Motor neuron (in vitro differentiated cells): ENCODE results near the gene CCN5. TPM values are rescaled to one million over a fixed set of nuclear protein-coding genes. Genes with fewer than 3 reads are reported as not detected.

Experiments
- ATAC-seq, 8 experiments: fragments of 200-7000 bp; cut with Tn5 transposase; replicated peaks in 6 of 8; 2 replicates each; pipeline ENCODE4 v1.8.0; 2021; ENCODE audit warnings: mild to moderate bottlenecking in 8 of 8, moderate library complexity in 8 of 8
- H3K27ac ChIP-seq, 2 donors: fragments of 250-450 bp; sonication (Bioruptor Pico); 2 replicates each; pipeline ENCODE4 v1.9.0; 2021; ENCODE audit warnings: antibody characterized with exemption in 2 of 2, mild to moderate bottlenecking in 2 of 2, moderate library complexity in 1 of 2
- H3K4me1 ChIP-seq, 2 donors: fragments of 250-450 bp; sonication (Bioruptor Pico); replicated peaks in 1 of 2; 2 replicates each; pipeline ENCODE4 v1.6.1; 2021; ENCODE audit warnings: antibody characterized with exemption in 2 of 2, mild to moderate bottlenecking in 2 of 2, moderate library complexity in 1 of 2
- H3K4me3 ChIP-seq, 5 donors: fragments of 250-450 bp; sonication (Bioruptor Pico); 2 replicates each; pipeline ENCODE4 v1.9.0; 2021; ENCODE audit warnings: antibody characterized with exemption in 5 of 5, mild to moderate bottlenecking in 5 of 5, moderate library complexity in 4 of 5
- WGBS, 10 experiments: fragments of 450-650 bp; shearing (Covaris generic); methylation state at CpG; one replicate each; pipeline ENCODE4 v1.0.0; 2022; 5-methylcytosine and 5-hydroxymethylcytosine counted together
- in situ Hi-C, 9 experiments: fragments of 400-800 bp; cut with MboI; loops; one replicate each; pipeline ENCODE4 v1.15.0; 2021; ENCODE audit warnings: low sequenced_read_pairs in 9 of 9, low pct_unique_long_range_greater_than_20kb in 2 of 9; ENCODE audit not compliant: unreplicated experiment in 9 of 9
- total RNA-seq, 8 experiments: library from RNA; unstranded; fragments of 300-600 nt; gene quantifications; 2 replicates each; pipeline versions ENCODE4 v1.2.3 to v1.2.4, GENCODE V29; 2022

Gene CCN5
- total RNA-seq, 8 experiments from 2014 or later = 0.13 to 14.4 (median 0.68) TPM

- Histone ChIP-seq H3K4me1 (peaks cover 0 to 2% of the 10 kb centered on the region in 2 donors), H3K27ac (no peak overlapping the region), H3K4me3 (no peak overlapping the region)
- no peak for ATAC-seq
- in situ Hi-C loops = loop anchor here (5.0 to 25.0 kb wide), 4 partner anchors 35 to 178 kb away; no protein-coding TSS in a partner anchor
- 83 to 100% (median 90%) methylated on average over 1 to 4 of the region's 4 CpGs for WGBS, 10 experiments
Measured at GRCh38 chr20:44686934-44687333, 28.2 kb upstream of the CCN5 start.

GRCh38 chr20:44688053-44688625, 27.0 kb upstream of the CCN5 start:
- Histone ChIP-seq H3K27ac (no peak overlapping the region), H3K4me1 (peaks cover 0 to 2% of the 10 kb centered on the region in 2 donors), H3K4me3 (no peak overlapping the region)
- 17 to 92% (median 63%) methylated on average over 1 to 7 of the region's 7 CpGs for WGBS, 10 experiments
- ATAC-seq = peak in 3 of 8 experiments; percentile 6 to 39 (median 8)
- in situ Hi-C loops = loop anchor here (5.0 to 25.0 kb wide), 4 partner anchors 34 to 177 kb away; no protein-coding TSS in a partner anchor

GRCh38 chr20:44689809-44690208, 25.4 kb upstream of the CCN5 start:
- H3K4me3 ChIP-seq = no peak overlapping the region
- in situ Hi-C loops = loop anchor here (5.0 to 25.0 kb wide), 4 partner anchors 32 to 175 kb away; no protein-coding TSS in a partner anchor

GRCh38 chr20:44690781-44691423, 24.3 kb upstream of the CCN5 start:
- WGBS, 10 experiments = 20 to 100% (median 50%) methylated on average over 1 to 8 of the region's 9 CpGs; no CpG with 5 or more reads in 3 of the 10 experiments
- H3K4me3 ChIP-seq = no peak overlapping the region
- in situ Hi-C loops = loop anchor here in 5 of 9 experiments (25.0 kb wide), 1 partner anchor 171 kb away; no protein-coding TSS in a partner anchor
- H3K4me1 ChIP-seq = no peaks in the 10 kb centered on the region
- ATAC-seq = no peak
- no peak overlapping the region for H3K27ac ChIP-seq

More at GRCh38 chr20:44689809-44690208, 25.4 kb upstream of the CCN5 start:
- Histone ChIP-seq H3K27ac (no peak overlapping the region), H3K4me1 (peaks cover 0 to 2% of the 10 kb centered on the region in 2 donors)
- WGBS, 10 experiments = 60 to 69% methylated on average over 1 to 2 of the region's 3 CpGs; no CpG with 5 or more reads in 8 of the 10 experiments
- no peak for ATAC-seq

GRCh38 chr20:44691424-44692423, 23.4 kb upstream of the CCN5 start:
- ATAC-seq = no peak
- in situ Hi-C loops = loop anchor here in 5 of 9 experiments (25.0 kb wide), 1 partner anchor 171 kb away; no protein-coding TSS in a partner anchor
- Histone ChIP-seq H3K4me1 (no peaks in the 10 kb centered on the region), H3K27ac (no peak overlapping the region), H3K4me3 (no peak overlapping the region)
- 0 to 97% (median 89%) methylated on average over 1 to 6 of the region's 7 CpGs; no CpG with 5 or more reads in 1 of the 10 experiments for WGBS, 10 experiments

GRCh38 chr20:44692932-44693480, 22.2 kb upstream of the CCN5 start:
- 0 to 100% (median 15%) methylated on average over 1 to 5 of the region's 7 CpGs for WGBS, 10 experiments
- peak; percentile 65 to 87 (median 74) for ATAC-seq
- H3K27ac ChIP-seq = no peak overlapping the region

GRCh38 chr20:44693627-44694026, 21.5 kb upstream of the CCN5 start:
- ATAC-seq = no peak
- H3K27ac ChIP-seq = no peak overlapping the region
- no peak overlapping the region for H3K4me3 ChIP-seq
- no peaks in the 10 kb centered on the region for H3K4me1 ChIP-seq
- in situ Hi-C loops = loop anchor here in 5 of 9 experiments (25.0 kb wide), 1 partner anchor 169 kb away; no protein-coding TSS in a partner anchor

More at GRCh38 chr20:44692932-44693480, 22.2 kb upstream of the CCN5 start:
- H3K4me3 ChIP-seq = no peak overlapping the region
- H3K4me1 ChIP-seq = no peaks in the 10 kb centered on the region
- in situ Hi-C loops = loop anchor here in 5 of 9 experiments (25.0 kb wide), 1 partner anchor 169 kb away; no protein-coding TSS in a partner anchor

GRCh38 chr20:44694159-44694558, 21.0 kb upstream of the CCN5 start:
- no peaks in the 10 kb centered on the region for H3K4me1 ChIP-seq
- ATAC-seq = no peak
- H3K27ac ChIP-seq = no peak overlapping the region
- in situ Hi-C loops = loop anchor here in 5 of 9 experiments (25.0 kb wide), 1 partner anchor 168 kb away; no protein-coding TSS in a partner anchor
- no peak overlapping the region for H3K4me3 ChIP-seq
- 71 to 100% (median 92%) methylated on average over 1 to 4 of the region's 4 CpGs; no CpG with 5 or more reads in 3 of the 10 experiments for WGBS, 10 experiments

GRCh38 chr20:44695295-44695673, 19.9 kb upstream of the CCN5 start:
- ATAC-seq = no peak
- Histone ChIP-seq H3K4me3 (no peak overlapping the region), H3K27ac (no peak overlapping the region), H3K4me1 (no peaks in the 10 kb centered on the region)
- 27 to 100% (median 60%) methylated on average over 1 to 2 of the region's 2 CpGs; no CpG with 5 or more reads in 3 of the 10 experiments for WGBS, 10 experiments
- in situ Hi-C loops = loop anchor here in 5 of 9 experiments (25.0 kb wide), 1 partner anchor 167 kb away; no protein-coding TSS in a partner anchor

- H3K4me3 ChIP-seq = no peak overlapping the region
- in situ Hi-C loops = loop anchor here in 5 of 9 experiments (25.0 kb wide), 1 partner anchor 167 kb away; no protein-coding TSS in a partner anchor
- H3K4me1 ChIP-seq = no peaks in the 10 kb centered on the region
- H3K27ac ChIP-seq = no peak overlapping the region
- ATAC-seq = peak in 3 of 8 experiments; percentile 19 to 49 (median 25)
Measured at GRCh38 chr20:44695674-44696300, 19.4 kb upstream of the CCN5 start.

GRCh38 chr20:44696315-44696714, 18.9 kb upstream of the CCN5 start:
- 40 to 70% (median 50%) methylated on average over 1 to 2 of the region's 3 CpGs; no CpG with 5 or more reads in 7 of the 10 experiments for WGBS, 10 experiments
- peaks cover 0 to 4% of the 10 kb centered on the region in 2 donors for H3K4me1 ChIP-seq
- ATAC-seq = peak in 1 of 8 experiments; percentile 12
- no peak overlapping the region for H3K4me3 ChIP-seq
- in situ Hi-C loops = loop anchor here in 5 of 9 experiments (25.0 kb wide), 1 partner anchor 166 kb away; no protein-coding TSS in a partner anchor
- H3K27ac ChIP-seq = no peak overlapping the region
